ENCODE measurements around the gene ARFIP2.

DNA sequence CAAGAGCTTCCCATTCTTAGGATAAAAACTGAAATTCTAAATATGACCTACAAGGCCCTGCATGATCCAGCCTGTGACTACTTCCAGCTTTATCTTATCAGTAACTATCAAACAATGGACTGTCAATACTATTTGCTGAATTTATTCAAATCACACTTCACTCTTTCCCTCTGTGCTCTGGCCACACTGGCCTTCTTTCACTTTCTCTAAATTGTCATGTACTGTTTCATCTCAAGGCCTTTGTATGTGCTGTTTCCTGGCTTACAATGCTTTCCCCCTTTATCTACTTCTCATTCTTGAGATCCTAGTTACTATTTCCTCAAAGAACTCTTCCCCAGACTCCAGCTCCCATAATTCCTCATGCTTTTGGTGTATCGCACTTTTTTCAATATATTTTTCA lies 5.8 kb upstream of the ARFIP2 start:
- TF ChIP-seq, protein P1, sequence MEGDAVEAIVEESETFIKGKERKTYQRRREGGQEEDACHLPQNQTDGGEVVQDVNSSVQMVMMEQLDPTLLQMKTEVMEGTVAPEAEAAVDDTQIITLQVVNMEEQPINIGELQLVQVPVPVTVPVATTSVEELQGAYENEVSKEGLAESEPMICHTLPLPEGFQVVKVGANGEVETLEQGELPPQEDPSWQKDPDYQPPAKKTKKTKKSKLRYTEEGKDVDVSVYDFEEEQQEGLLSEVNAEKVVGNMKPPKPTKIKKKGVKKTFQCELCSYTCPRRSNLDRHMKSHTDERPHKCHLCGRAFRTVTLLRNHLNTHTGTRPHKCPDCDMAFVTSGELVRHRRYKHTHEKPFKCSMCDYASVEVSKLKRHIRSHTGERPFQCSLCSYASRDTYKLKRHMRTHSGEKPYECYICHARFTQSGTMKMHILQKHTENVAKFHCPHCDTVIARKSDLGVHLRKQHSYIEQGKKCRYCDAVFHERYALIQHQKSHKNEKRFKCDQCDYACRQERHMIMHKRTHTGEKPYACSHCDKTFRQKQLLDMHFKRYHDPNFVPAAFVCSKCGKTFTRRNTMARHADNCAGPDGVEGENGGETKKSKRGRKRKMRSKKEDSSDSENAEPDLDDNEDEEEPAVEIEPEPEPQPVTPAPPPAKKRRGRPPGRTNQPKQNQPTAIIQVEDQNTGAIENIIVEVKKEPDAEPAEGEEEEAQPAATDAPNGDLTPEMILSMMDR (conservative IDR thresholded peaks at IDR 0.05 in 1 of 2, IDR thresholded peaks at IDR 0.05 in 1 of 2; ENCODE audit: extremely low read depth in 1 of 2, insufficient read depth in 1 of 2, low read depth in 1 of 2, low read length in 2 of 2) = no peak
- no peak for TF ChIP-seq EZH2 (IDR thresholded peaks at IDR 0.05; ENCODE audit: borderline replicate concordance, low read length)
